Fibroblast of gingiva (primary cell): ENCODE data around the gene ITPA.
A peak's percentile ranks its signal among the peaks of the same experiment; 100 is the strongest.

Experiments
- DNase-seq: peaks from one replicate; pipeline ENCODE4 v3.0.0-alpha.2; 2011; ENCODE audit warnings: low read depth

Gene ITPA

DNA sequence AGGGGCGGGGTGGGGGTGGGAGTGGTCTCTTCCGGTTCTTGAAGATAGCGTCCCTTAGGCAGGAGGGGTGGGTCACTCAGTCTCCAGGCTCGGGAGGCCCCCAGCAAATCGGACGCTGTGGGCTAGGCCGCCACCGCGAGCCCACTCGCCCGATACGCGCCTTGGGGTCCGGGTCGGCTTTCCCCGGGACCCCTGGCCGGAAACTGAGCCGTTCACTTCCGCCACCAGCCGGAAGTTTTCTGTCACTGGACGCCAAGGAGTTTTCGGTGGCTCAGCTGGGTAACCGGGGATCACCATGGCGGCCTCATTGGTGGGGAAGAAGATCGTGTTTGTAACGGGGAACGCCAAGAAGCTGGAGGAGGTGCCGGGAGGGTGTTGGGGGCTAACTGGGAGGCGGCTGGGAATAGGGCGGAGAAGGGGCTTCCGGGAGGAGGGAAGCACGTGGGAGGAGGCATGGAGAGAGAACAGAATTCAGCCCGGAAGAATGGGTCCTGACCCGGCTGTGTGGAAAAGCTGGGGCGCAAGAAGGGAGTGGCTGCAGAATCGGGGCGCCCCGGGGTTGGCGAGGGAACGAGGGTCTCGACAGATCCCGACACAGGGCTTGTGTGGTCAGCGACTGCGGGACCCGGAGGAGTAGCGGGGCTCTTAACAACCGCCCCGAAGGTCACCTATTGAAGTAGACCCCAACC lies at the start of gene ITPA:
Gene ITPA, plus strand, starts transcription at position 242 of the 689 bp plus-strand sequence. Its CDS starts 54 bp downstream, at position 296.
- DNase-seq = peak; percentile 37

- DNase-seq = no peak
These were observed 48.9 kb upstream of the ITPA start for GRCh38 chr20:3160418-3160817.

GRCh38 chr20:3161316-3162079 lies 47.8 kb upstream of the ITPA start:
- no peak for DNase-seq

- no peak for DNase-seq
These were observed 47.2 kb upstream of the ITPA start for GRCh38 chr20:3162080-3162611.

DNA sequence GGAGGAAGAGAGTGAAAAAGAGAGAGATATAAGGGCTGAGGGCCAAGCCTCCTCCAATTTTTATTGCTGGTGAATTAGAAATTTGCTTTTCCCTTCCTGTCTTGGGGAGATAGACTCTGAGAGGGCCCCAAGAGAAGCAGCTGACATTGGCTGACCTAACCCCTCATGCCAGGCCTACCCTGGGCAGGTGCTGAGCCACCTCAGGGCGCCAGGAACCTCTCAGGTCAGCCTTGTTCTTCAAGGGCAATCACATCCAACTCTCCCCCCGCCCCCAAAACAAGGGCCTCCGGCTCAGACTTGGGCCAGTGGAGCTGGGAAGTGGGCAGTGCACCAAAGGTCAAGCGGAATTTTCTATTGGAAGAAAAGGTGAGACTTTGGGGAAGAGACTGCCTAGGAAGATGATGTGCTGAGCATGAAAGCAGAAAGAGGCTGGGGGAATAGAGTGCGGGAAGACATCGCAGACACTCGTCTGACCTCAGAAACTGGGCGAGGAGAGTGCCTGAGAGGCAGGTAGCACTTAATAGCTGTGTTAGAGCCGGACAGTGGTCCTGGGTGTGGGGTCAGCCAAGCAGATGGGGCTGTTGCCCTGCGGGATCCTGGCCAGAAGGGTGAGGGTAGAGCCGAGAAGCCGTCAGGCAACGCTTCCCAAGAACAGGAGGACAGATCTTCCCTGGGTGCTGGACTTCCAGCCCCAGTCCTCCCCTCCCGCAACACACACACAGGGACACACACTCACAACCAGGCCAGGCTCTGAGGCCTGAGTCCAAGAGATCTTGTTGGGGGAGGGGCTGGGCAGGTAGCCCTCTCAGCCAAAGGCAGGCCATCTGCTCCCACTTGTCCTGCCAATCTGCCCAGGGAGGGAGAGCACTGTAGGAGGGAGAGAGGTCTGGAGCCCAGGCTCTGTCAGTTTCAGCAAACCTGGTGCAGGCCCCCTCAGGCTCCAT lies 45.9 kb upstream of the ITPA start:
- DNase-seq = no peak

DNA sequence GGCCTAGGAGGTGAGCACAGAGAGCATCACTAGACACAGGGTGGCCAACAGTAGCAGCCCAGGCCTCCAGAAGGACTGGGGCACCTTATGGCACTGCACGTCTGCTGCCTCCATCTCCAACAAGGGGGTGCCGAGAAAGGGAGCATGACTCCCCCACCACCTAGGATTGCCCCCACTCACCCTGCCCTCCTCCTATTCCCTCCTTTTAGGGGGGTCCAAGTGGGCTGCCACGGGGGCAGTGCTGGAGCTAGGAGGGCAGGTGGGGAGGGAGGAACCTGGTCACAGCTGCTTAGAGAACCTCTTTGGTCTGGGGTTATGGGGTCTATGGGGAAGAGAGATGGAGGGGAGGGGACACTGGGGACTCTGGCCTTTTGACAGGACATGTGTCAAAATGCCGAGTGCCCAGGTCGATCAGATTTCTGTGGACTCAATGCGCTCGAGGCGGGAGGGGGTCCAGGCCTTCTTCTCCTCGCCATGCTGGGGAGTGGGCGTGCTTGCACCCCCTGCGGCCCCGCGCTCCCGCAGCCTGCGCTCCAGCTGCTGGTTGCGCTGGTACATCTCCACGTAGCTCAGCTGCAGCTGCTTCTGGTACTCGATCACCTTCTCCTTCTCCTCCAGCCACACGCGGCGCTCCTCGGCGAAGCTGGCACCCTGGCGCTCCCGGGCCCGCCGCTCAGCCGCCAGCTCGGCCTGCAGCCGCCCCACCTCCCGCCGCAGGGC lies 45.1 kb upstream of the ITPA start:
- no peak for DNase-seq

GRCh38 chr20:3164763-3165410 lies 44.4 kb upstream of the ITPA start:
- no peak for DNase-seq

DNA sequence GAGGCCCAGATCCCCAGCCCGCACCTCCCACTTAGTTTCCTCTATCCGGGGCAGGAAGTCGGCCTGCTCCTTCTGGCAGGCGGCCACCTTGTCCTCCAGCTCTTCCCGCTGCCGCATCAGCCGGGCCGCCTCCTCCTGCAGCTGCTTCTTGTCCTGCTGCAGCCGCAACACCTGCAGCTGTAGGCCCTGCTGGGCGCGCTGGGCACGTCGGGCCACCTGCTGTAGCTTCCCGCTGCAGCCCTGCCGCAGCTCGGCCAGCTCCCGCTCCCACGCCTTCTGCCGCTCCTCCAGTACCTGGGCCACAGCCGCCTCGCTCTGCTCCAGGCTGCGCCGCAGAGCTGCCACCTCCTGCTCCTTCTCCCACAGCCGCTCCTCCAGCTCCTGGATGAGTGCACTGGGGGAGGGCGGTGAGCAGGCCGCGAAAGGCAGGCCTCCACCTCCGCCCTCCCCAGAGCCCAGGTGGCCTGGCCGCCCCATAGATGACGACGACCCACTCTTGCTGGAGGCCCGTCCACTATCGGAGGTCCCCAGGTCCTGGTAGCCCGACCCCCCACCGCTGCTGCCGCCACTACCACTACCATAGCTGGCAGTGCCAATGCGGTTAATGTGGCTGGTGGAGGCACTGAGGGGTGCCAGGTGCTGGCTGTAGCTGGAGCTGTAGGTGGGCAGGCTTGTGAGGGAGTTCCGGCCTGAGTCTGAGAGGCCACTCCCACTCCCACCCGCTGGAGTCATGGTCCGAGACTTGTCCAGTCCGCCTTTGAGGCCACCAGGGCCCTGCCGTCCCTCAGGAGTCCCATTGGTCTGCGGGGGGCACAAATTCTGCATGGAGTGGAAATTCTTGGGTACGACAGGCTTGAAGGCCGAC lies 43.6 kb upstream of the ITPA start:
- DNase-seq = peak; percentile 16

DNA sequence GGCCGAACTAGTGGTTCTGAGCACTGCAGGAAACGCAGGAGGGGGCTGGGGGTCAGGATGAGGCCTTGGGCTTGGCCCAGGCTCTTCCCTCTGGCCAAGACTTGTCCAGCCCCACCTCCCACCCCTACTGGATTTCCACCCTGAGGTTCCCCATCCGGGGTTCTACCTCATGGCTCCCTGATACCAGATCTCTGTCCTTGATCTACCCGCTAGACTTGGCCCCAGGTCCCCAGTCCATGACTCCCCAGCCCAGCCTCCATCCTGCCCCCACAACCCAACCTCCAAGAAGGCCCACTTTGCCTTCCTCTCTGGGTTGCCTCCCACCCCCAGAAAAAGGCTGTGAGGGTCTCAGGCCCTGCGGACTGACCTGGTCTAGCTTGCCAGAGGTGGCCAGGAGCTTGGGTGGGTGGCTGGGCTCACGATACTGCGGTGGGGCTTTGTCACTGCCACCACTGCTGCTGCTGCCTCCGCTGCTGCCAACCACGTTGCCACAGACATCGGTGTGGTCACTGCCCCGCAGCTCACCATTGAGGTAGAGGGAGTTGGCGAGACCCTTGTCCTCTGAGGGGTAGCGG lies 42.9 kb upstream of the ITPA start:
- no peak for DNase-seq

DNA sequence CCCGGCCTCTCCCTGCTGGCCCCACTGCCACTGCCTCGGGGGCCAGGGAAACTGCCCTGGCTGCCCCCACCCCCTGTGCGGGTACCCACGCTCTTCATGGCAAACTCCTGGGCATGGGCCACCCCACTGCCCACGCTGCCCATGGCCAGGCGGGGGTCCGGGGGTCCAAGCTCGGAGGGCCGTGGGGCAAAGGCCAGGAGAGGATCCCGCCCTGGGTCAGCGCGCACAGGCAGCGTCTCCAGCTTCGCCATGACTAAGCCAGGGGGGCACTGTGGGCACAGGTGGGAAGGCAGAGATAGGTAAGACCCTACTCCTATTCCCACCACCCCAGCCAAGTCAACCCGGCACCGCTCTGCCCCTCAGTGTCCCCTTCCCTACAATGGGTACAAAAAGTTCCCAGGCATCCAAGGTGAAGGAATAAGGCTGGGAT lies 42.4 kb upstream of the ITPA start:
- no peak for DNase-seq

- DNase-seq = no peak
These were observed 41.6 kb upstream of the ITPA start for GRCh38 chr20:3167738-3168078.

GRCh38 chr20:3168079-3168828 lies 41.0 kb upstream of the ITPA start:
- DNase-seq = no peak

DNA sequence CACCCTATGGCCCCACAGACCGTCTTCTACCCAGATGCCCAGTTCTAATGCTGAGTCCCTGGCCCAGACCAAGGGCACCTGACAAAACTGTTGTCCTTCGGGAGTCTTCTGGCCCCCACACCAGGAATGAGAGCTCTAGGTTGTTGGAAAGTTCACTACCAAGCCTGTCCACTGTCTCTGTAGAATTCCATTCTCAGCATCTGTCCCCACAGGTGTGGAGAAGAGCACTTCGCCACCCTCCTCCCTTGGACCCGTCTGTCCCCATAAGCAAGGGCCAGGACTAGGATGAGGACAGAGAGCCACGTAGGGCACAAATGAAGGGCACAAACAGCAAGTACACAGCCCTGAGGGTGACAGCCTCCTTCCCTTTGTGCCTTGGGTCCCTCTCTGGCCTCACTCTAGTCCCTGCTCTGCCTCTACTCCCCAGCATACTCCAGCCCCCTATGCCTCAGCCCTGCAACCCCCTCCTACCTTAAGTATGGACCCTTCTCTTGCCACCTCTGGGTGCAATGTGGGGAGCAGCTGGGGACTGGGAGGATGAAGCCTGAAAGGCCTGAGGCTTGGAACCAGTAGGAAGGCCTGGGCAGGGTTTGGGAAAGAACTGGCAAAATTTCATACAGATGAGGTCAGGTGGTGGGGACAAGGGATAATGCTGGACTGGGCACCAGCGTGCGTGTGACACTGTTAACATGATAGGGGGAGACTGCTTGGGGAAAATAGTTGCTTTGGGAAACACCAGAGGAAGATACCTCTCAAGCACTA lies 40.3 kb upstream of the ITPA start:
- no peak for DNase-seq

- DNase-seq = no peak
These were observed 37.7 kb upstream of the ITPA start for GRCh38 chr20:3171391-3172125.

DNA sequence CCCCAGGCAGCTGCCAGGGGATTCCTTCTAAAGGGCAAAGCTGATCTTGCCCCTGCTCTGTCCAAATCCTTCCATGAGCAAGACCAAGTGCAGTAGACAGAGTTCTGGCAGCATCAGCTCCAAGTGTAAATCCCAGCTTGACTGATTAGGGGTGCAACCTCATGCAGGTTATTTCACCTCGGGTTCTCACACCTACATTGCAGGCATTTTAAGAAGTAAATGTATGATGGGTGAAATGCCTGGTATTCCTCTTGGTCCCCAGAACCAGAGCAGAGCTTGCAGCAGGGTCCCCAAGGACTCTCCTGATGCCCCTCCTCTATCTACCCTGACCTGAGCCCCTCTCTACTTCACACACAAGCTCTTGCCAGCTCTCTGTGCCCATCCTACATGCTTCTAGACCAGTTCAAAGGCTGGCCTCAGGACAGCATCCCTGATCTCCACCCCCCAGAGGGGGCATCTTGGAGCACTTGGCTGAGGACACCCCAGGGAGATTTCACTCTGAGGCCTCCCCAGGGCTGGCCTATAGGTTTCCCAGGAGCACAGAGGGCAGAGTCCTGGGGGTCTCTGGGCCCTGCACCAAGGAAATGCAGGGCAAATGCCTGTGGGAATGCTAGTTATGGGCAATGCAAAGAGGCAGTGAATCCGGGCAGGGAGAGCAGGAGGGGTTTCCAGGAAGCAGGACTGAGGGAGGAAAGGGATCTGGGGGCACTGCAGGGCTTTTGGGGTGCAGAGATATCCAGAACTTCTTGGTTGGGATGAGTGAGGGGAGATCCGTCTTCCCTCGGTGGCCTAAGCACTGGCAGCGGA lies 37.0 kb upstream of the ITPA start:
- no peak for DNase-seq

GRCh38 chr20:3172933-3173609 lies 36.2 kb upstream of the ITPA start, which contains the start of gene LZTS3:
LZTS3 (minus strand) TSS chr20:3173549; CDS start chr20:3167163, 6,386 bp downstream.
- DNase-seq = no peak
